SU-DHL-6 (cell line): ENCODE results near the gene GAB2.

Source experiments
- H2AFZ ChIP-seq: fragments of 200-600 bp; sonication (generic); 2 replicates; pipeline ENCODE4 v1.6.1; 2014; ENCODE audit warnings: low read depth, mild to moderate bottlenecking, moderate library complexity, mixed read lengths, antibody characterized with exemption, low read length; ENCODE audit not compliant: severe bottlenecking
- H3F3A ChIP-seq: fragments of 200-600 bp; shearing (Covaris generic); 2 replicates; pipeline ENCODE4 v1.6.0; 2016; ENCODE audit warnings: antibody characterized with exemption, mild to moderate bottlenecking; ENCODE audit not compliant: insufficient read depth
- H3K27ac ChIP-seq: fragments of 200-600 bp; sonication (generic); 2 replicates; pipeline ENCODE4 v1.5.1; 2016; ENCODE audit warnings: low read depth, mild to moderate bottlenecking, low read length, moderate library complexity, mixed read lengths
- H3K27me3 ChIP-seq: fragments of 200-600 bp; sonication (generic), shearing (Covaris generic); 2 replicates; pipeline ENCODE4 v1.6.0; 2014; ENCODE audit warnings: mild to moderate bottlenecking, low read length
- H3K36me3 ChIP-seq: fragments of 200-600 bp; sonication (generic); 2 replicates; pipeline ENCODE4 v1.6.1; 2014; ENCODE audit warnings: mild to moderate bottlenecking, low read length, mixed read lengths
- H3K4me2 ChIP-seq: fragments of 300-600, 200-600 bp; shearing (Covaris generic), sonication (generic); 2 replicates; pipeline ENCODE4 v1.6.0; 2014; ENCODE audit warnings: low read length, low read depth, mild to moderate bottlenecking; ENCODE audit not compliant: poor library complexity, severe bottlenecking
- H3K4me3 ChIP-seq: fragments of 200-600 bp; sonication (generic); 2 replicates; pipeline ENCODE4 v1.5.1; 2014; ENCODE audit warnings: antibody characterized with exemption, low read length, mild to moderate bottlenecking, mixed read lengths; ENCODE audit not compliant: insufficient read depth, poor library complexity, severe bottlenecking
- H3K79me2 ChIP-seq: fragments of 200-600 bp; sonication (generic); 2 replicates; pipeline ENCODE4 v1.6.1; 2014; ENCODE audit warnings: mild to moderate bottlenecking, low read length, moderate library complexity; ENCODE audit not compliant: insufficient read depth
- H3K9ac ChIP-seq: fragments of 200-600 bp; sonication (generic); 2 replicates; pipeline ENCODE4 v1.7.0; 2014; ENCODE audit warnings: mild to moderate bottlenecking, low read length
- H3K9me2 ChIP-seq: fragments of 200-600 bp; sonication (generic); replicated peaks from 2 replicates; pipeline ENCODE4 v1.6.1; 2014; ENCODE audit warnings: low read length; ENCODE audit not compliant: insufficient read depth
- H3K9me3 ChIP-seq: fragments of 200-600 bp; sonication (generic); 2 replicates; pipeline ENCODE4 v1.6.1; 2014; ENCODE audit warnings: low read length, mixed read lengths; ENCODE audit not compliant: insufficient read depth
- H4K20me1 ChIP-seq: fragments of 200-600 bp; sonication (generic); 2 replicates; pipeline ENCODE4 v1.6.1; 2014; ENCODE audit warnings: low read depth, mild to moderate bottlenecking, antibody characterized with exemption, low read length, moderate library complexity, mixed read lengths
- CTCF ChIP-seq: fragments of 200-600 bp; sonication (generic); IDR thresholded peaks from one replicate; pipeline ENCODE4 v1.5.1; 2017; ENCODE audit warnings: antibody characterized with exemption, mild to moderate bottlenecking, low read length, moderate library complexity; ENCODE audit not compliant: insufficient read depth, poor library complexity, severe bottlenecking
- EZH2phosphoT487 ChIP-seq: fragments of 200-600 bp; sonication (generic), shearing (Covaris generic); conservative IDR thresholded peaks from 2 replicates; pipeline ENCODE4 v1.6.1; 2018; ENCODE audit warnings: mild to moderate bottlenecking, antibody characterized with exemption, low read length, moderate library complexity, mixed read lengths

Gene GAB2

GRCh38 chr11:78220218-78221157, 197.1 kb downstream of the GAB2 start:
- no peaks in the 10 kb centered on the region for H3K27me3 ChIP-seq
- TF ChIP-seq EZH2phosphoT487 = no peak
- no peak for TF ChIP-seq CTCF
- no peaks in the 10 kb centered on the region for H4K20me1 ChIP-seq
- no peaks in the 10 kb centered on the region for H3K36me3 ChIP-seq
- no peaks in the 10 kb centered on the region for H3K9me3 ChIP-seq
- no peaks in the 10 kb centered on the region for H3K9me2 ChIP-seq
- no peaks in the 10 kb centered on the region for H3K79me2 ChIP-seq
- no peaks in the 10 kb centered on the region for H3F3A ChIP-seq
- H3K27ac ChIP-seq = no peak overlapping the region
- no peak overlapping the region for H3K4me3 ChIP-seq
- no peak overlapping the region for H2AFZ ChIP-seq
- H3K9ac ChIP-seq = no peak overlapping the region
- H3K4me2 ChIP-seq = no peak overlapping the region

DNA sequence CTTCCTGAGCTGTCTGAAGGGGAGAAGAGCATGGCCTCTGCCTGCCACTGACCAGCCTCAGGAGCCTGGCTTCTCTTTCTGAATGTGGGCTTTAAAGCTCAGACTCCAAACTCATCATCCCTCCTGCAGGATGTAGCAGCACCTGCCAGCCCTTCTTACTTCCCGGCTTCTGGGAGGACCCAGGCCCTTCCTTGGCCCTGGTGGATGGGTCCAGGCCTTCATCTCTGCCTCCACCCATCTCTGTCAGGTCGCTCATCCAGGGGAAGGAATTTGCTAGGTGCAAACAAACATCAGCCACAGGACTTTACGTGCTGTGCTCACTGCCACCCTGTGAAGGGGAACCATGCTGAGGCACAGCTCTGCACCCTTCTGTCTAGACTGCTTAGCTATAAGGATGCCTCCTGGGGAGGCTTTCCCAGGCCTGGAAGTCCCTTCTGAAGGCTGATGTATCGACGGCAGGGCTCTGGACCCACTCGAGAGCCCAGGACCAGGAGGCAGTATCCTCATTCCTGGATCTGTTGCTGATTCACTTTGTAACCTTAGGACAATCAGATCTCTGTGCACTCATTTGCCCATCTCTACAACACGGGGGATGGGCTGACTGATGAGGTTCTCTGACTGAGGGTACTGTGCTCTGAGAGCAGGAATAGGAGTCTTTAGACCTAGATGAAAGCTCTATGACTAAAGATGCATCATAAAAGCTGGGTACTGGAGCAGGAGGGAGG, 198.0 kb downstream of the GAB2 start:
- Histone ChIP-seq H3K4me2 (no peak overlapping the region), H3K9me3 (no peaks in the 10 kb centered on the region), H3K4me3 (no peak overlapping the region), H3K27me3 (no peaks in the 10 kb centered on the region), H4K20me1 (no peaks in the 10 kb centered on the region), H3F3A (no peaks in the 10 kb centered on the region), H3K9ac (no peak overlapping the region), H3K79me2 (no peaks in the 10 kb centered on the region), H3K27ac (no peak overlapping the region), H3K36me3 (no peaks in the 10 kb centered on the region), H2AFZ (no peak overlapping the region), H3K9me2 (no peaks in the 10 kb centered on the region)
- TF ChIP-seq CTCF (no peak), EZH2phosphoT487 (no peak)

DNA sequence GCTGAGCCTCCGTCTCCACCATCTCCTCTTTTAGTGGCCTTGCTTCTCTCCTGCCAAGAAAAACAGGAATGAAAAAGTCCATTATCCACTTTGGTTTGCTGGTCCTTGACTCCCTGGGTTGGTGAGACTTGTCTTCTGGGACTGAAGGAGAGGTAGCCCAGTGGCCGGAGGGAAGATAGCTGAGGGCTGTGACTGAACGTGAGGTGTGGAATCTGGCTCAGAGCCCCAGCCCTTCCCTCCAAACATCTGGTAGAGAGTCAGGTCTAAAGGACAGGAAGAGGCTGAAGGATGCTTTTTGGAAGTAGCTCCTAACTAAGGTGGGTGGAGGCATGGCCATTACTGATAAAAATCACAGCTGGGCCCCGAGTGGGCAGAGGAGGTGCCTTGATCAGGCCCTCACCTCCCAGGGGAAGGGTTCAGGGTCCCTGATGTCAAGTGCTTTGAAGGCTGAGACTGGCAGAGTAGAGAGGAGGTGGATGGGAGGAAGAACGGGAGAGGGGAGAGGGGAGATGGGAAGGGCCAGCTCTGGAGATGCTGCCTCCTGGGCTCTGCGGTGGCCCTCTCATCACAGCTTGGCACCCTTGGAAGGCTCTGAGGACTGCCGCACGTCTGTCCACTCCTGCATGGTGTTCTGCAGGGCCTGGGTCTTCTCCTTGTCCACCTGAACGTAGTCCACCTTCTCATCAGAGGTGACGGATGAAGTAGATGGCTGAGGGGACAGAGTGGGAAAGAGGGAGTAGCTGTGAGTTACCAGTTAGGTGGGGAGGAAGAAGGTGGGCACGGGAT, 198.7 kb downstream of the GAB2 start:
- no peak overlapping the region for H3K4me3 ChIP-seq
- no peak for TF ChIP-seq EZH2phosphoT487
- no peak for TF ChIP-seq CTCF
- no peaks in the 10 kb centered on the region for H3K9me2 ChIP-seq
- H3K79me2 ChIP-seq = no peaks in the 10 kb centered on the region
- no peaks in the 10 kb centered on the region for H3K36me3 ChIP-seq
- no peaks in the 10 kb centered on the region for H4K20me1 ChIP-seq
- H3F3A ChIP-seq = no peaks in the 10 kb centered on the region
- H2AFZ ChIP-seq = no peak overlapping the region
- no peaks in the 10 kb centered on the region for H3K27me3 ChIP-seq
- H3K4me2 ChIP-seq = no peak overlapping the region
- H3K9me3 ChIP-seq = no peaks in the 10 kb centered on the region
- no peak overlapping the region for H3K9ac ChIP-seq
- no peak overlapping the region for H3K27ac ChIP-seq
